HepG2 (cell line): ENCODE data around the gene ECE2. TPM values are rescaled to one million over a fixed set of nuclear protein-coding genes. Genes with fewer than 3 reads are reported as not detected.

ENCODE experiments used
- DPF2 ChIP-seq: sonication (generic); formaldehyde crosslinking; IDR thresholded peaks from 2 replicates; pipeline ENCODE4 v1.4.0; 2020; ENCODE audit warnings: mild to moderate bottlenecking, low read depth, missing genetic modification reagents, borderline replicate concordance
- ELF4 ChIP-seq: sonication (generic); formaldehyde crosslinking; IDR thresholded peaks from 2 replicates; pipeline ENCODE4 v1.5.0; 2020; ENCODE audit warnings: missing genetic modification reagents, mild to moderate bottlenecking, moderate library complexity, borderline replicate concordance
- FOXM1 ChIP-seq: sonication (generic); formaldehyde crosslinking; IDR thresholded peaks from 2 replicates; pipeline ENCODE4 v1.5.0; 2020; ENCODE audit warnings: missing genetic modification reagents
- HOXA3 ChIP-seq: sonication (generic); formaldehyde crosslinking; IDR thresholded peaks from 2 replicates; pipeline ENCODE4 v1.5.0; 2020; ENCODE audit warnings: missing genetic modification reagents
- IKZF1 ChIP-seq: fragments of 450-650 bp; IDR thresholded peaks from 2 replicates; pipeline ENCODE4 v1.7.1; 2016
- KDM6A ChIP-seq: IDR thresholded peaks from 2 replicates; pipeline ENCODE4 v1.6.1; 2016; ENCODE audit warnings: low read depth
- RBM22 ChIP-seq: fragments of 200-400 bp; formaldehyde crosslinking; optimal IDR thresholded peaks from 2 replicates; pipeline ENCODE3; 2017; ENCODE audit warnings: mild to moderate bottlenecking, low read length, moderate library complexity
- SMC3 ChIP-seq: IDR thresholded peaks from 2 replicates; pipeline ENCODE4 v1.6.1; 2011; ENCODE audit warnings: low read length, improper control_type of control experiment
- SMYD3 ChIP-seq: sonication (generic); formaldehyde crosslinking; IDR thresholded peaks from 2 replicates; pipeline ENCODE4 v1.8.1; 2023; ENCODE audit warnings: mild to moderate bottlenecking, missing genetic modification reagents
- ZNF256 ChIP-seq: sonication (generic); formaldehyde crosslinking; conservative IDR thresholded peaks from 2 replicates; pipeline ENCODE4 v1.4.0; 2020; ENCODE audit warnings: missing genetic modification reagents
- ZNF709 ChIP-seq: sonication (generic); formaldehyde crosslinking; IDR thresholded peaks from 2 replicates; pipeline ENCODE4 v1.5.0; 2020; ENCODE audit warnings: mild to moderate bottlenecking, missing genetic modification reagents
- ZNF816 ChIP-seq: sonication (generic); formaldehyde crosslinking; IDR thresholded peaks from 2 replicates; pipeline ENCODE4 v1.8.0; 2022; ENCODE audit warnings: missing genetic modification reagents, mild to moderate bottlenecking, borderline replicate concordance
- polyA plus RNA-seq, 8 experiments: library from polyadenylated mRNA; depleted of rRNA in 3 of 8; stranded (reverse) in 7 of 8; unstranded in 1 of 8; fragments of >200 nt; fragmentation: Illumina TruSeq in 4 of 8; extraction: Trizol in 4 of 8; gene quantifications; 2 replicates each; pipeline versions ENCODE4 v1.2.1 to v1.2.3, GENCODE V29; 2011 to 2016; ENCODE audit warnings: low read depth in 4 of 8, missing spikeins in 1 of 8, mixed read lengths in 1 of 8; ENCODE audit not compliant: insufficient read depth in 1 of 8
- total RNA-seq, 5 experiments: library from RNA; depleted of rRNA; stranded (reverse); fragments of >200 nt; fragmentation: Illumina TruSeq; extraction: Trizol; gene quantifications; 2 replicates each; pipeline ENCODE4 v1.2.3, GENCODE V29; 2016; ENCODE audit warnings: low read depth in 1 of 5
- TF ChIP-seq, protein P1 (sequence below): sonication (generic); formaldehyde crosslinking; conservative IDR thresholded peaks from 2 replicates; pipeline ENCODE4 v1.8.0; 2022; ENCODE audit warnings: missing genetic modification reagents
- TF ChIP-seq, protein P2 (sequence below), 2 experiments: sonication (generic) in 1 of 2; formaldehyde crosslinking in 1 of 2; IDR thresholded peaks; 2 replicates each; pipeline versions ENCODE4 v1.4.0 to v1.6.1; 2018 to 2020; ENCODE audit warnings: missing genetic modification reagents in 2 of 2, borderline replicate concordance in 1 of 2, low read depth in 1 of 2, mild to moderate bottlenecking in 1 of 2, missing biosample characterization in 1 of 2
- TF ChIP-seq, protein P3 (sequence below): sonication (generic); formaldehyde crosslinking; IDR thresholded peaks from 2 replicates; pipeline ENCODE4 v1.5.0; 2020; ENCODE audit warnings: missing genetic modification reagents
- TF ChIP-seq, protein P4 (sequence below): sonication (generic); formaldehyde crosslinking; IDR thresholded peaks from 2 replicates; pipeline ENCODE4 v1.5.1; 2020; ENCODE audit warnings: mild to moderate bottlenecking, moderate library complexity, missing genetic modification reagents

The ECE2 gene
- total and polyA plus RNA-seq, 2 of the 13 experiments (the other 11 are each of a cell fraction or from before 2014, with no cell fraction given) = not detected

DNA sequence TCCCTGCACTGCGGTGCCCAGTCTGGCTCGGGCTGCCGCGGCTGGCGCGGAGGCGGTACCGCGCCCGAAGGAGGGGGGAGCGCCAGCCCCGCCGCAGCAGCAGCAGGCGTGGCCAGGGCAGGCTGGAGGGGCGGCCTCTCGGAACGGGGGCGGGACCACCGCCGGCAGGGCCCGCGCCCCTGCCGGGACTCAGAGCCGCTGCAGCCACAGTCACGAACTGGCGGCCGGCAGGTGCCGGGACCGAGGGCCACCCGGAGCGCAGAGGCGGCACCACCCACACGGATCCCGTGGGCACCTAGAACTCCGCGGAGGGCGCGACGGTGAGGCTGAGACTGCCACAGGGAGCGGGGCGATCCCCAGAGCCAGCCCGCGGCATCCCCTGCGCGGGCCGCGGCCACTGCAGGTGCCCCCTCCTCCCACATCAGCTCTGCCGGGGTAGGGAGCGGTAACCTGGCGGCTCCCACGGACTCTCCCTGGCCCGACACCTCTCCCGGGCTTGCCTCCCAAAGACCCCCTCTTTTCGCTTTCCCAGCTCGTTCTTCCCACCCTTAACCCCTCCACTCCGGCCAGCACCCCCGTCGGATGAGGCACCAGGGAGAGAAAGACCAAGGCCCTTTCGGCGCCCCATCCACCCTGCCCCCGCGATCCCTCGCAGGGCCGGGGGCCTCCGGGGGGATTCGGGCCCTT lies 46.3 kb upstream of the ECE2 start, which contains the start of gene VWA5B2 (continued):
- no peak for TF ChIP-seq ZNF816
- 0 out of 2 replicates have a peak, but pooled peaks have one; percentile 27 for TF ChIP-seq HOXA3 (CRISPR knock-in tag)
- TF ChIP-seq, protein P1, sequence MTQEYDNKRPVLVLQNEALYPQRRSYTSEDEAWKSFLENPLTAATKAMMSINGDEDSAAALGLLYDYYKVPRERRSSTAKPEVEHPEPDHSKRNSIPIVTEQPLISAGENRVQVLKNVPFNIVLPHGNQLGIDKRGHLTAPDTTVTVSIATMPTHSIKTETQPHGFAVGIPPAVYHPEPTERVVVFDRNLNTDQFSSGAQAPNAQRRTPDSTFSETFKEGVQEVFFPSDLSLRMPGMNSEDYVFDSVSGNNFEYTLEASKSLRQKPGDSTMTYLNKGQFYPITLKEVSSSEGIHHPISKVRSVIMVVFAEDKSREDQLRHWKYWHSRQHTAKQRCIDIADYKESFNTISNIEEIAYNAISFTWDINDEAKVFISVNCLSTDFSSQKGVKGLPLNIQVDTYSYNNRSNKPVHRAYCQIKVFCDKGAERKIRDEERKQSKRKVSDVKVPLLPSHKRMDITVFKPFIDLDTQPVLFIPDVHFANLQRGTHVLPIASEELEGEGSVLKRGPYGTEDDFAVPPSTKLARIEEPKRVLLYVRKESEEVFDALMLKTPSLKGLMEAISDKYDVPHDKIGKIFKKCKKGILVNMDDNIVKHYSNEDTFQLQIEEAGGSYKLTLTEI (CRISPR knock-in tag) = no peak
- TF ChIP-seq, protein P2, sequence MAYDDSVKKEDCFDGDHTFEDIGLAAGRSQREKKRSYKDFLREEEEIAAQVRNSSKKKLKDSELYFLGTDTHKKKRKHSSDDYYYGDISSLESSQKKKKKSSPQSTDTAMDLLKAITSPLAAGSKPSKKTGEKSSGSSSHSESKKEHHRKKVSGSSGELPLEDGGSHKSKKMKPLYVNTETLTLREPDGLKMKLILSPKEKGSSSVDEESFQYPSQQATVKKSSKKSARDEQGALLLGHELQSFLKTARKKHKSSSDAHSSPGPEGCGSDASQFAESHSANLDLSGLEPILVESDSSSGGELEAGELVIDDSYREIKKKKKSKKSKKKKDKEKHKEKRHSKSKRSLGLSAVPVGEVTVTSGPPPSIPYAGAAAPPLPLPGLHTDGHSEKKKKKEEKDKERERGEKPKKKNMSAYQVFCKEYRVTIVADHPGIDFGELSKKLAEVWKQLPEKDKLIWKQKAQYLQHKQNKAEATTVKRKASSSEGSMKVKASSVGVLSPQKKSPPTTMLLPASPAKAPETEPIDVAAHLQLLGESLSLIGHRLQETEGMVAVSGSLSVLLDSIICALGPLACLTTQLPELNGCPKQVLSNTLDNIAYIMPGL (CRISPR knock-in tag; IDR thresholded peaks at IDR 0.05; ENCODE audit: borderline replicate concordance in 1 of 2, low read depth in 1 of 2) = no peak
- no peak for TF ChIP-seq ZNF709
- TF ChIP-seq ZNF256 (CRISPR knock-in tag) = no peak
- no peak for TF ChIP-seq ELF4 (CRISPR knock-in tag)
- TF ChIP-seq, protein P3, sequence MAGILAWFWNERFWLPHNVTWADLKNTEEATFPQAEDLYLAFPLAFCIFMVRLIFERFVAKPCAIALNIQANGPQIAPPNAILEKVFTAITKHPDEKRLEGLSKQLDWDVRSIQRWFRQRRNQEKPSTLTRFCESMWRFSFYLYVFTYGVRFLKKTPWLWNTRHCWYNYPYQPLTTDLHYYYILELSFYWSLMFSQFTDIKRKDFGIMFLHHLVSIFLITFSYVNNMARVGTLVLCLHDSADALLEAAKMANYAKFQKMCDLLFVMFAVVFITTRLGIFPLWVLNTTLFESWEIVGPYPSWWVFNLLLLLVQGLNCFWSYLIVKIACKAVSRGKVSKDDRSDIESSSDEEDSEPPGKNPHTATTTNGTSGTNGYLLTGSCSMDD = no peak
- TF ChIP-seq KDM6A (CRISPR knock-in tag) = no peak
- no peak for TF ChIP-seq RBM22
- no peak for TF ChIP-seq SMC3
- TF ChIP-seq, protein P4, sequence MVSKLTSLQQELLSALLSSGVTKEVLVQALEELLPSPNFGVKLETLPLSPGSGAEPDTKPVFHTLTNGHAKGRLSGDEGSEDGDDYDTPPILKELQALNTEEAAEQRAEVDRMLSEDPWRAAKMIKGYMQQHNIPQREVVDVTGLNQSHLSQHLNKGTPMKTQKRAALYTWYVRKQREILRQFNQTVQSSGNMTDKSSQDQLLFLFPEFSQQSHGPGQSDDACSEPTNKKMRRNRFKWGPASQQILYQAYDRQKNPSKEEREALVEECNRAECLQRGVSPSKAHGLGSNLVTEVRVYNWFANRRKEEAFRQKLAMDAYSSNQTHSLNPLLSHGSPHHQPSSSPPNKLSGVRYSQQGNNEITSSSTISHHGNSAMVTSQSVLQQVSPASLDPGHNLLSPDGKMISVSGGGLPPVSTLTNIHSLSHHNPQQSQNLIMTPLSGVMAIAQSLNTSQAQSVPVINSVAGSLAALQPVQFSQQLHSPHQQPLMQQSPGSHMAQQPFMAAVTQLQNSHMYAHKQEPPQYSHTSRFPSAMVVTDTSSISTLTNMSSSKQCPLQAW = peak; percentile 29; the same call in 1 of the 2 replicates
- no peak for TF ChIP-seq DPF2 (CRISPR knock-in tag)
- TF ChIP-seq IKZF1 = no peak
- TF ChIP-seq FOXM1 = no peak
- no peak for TF ChIP-seq SMYD3
